Sigmoid colon (tissue), 7 donors: ENCODE results near the gene COL5A1. TPM values are rescaled to one million over a fixed set of nuclear protein-coding genes. Genes with fewer than 3 reads are reported as not detected.
A peak's percentile ranks its signal among the peaks of the same experiment; 100 is the strongest.

Experiments
- DNase-seq: peaks from one replicate; pipeline ENCODE4 v3.0.0-alpha.2; 2019
- H3K27ac ChIP-seq, 4 donors: fragments of 200-600 bp; sonication (generic); one replicate each; pipeline ENCODE4 v1.5.1; 2016 to 2019; ENCODE audit warnings: mild to moderate bottlenecking in 1 of 4
- H3K27me3 ChIP-seq, 3 donors: fragments of 200-600 bp; sonication (generic); one replicate each; pipeline ENCODE4 v1.5.1; 2019; ENCODE audit warnings: mild to moderate bottlenecking in 1 of 3
- H3K36me3 ChIP-seq, 4 donors: fragments of 200-600 bp; sonication (generic); one replicate each; pipeline ENCODE4 v1.5.1; 2016 to 2019
- H3K4me1 ChIP-seq, 4 donors: fragments of 200-600 bp; sonication (generic); one replicate each; pipeline ENCODE4 v1.5.1; 2017 to 2019
- H3K4me3 ChIP-seq, 4 donors: fragments of 200-600 bp; sonication (generic); one replicate each; pipeline ENCODE4 v1.5.1; 2017 to 2019; ENCODE audit warnings: mild to moderate bottlenecking in 2 of 4, moderate library complexity in 1 of 4
- H3K9me3 ChIP-seq, 4 donors: fragments of 200-600 bp in 3 of 4; sonication (generic) in 3 of 4; one replicate each; pipeline versions ENCODE4 v1.5.1 to v1.6.1; 2013 to 2019
- EP300 ChIP-seq, 4 donors: sonication (generic); formaldehyde crosslinking; IDR thresholded peaks; one replicate each; pipeline ENCODE4 v1.6.1; 2017; ENCODE audit warnings: antibody characterized with exemption in 4 of 4
- POLR2A ChIP-seq, 2 donors: fragments of 450-650 bp; IDR thresholded peaks; one replicate each; pipeline ENCODE4 v1.6.1; 2016; ENCODE audit warnings: antibody characterized with exemption in 2 of 2, mild to moderate bottlenecking in 2 of 2, moderate library complexity in 2 of 2
- POLR2AphosphoS5 ChIP-seq, 4 donors: sonication (generic); formaldehyde crosslinking; IDR thresholded peaks; one replicate each; pipeline ENCODE4 v1.6.1; 2017; ENCODE audit warnings: antibody characterized with exemption in 4 of 4
- WGBS, 2 donors: extraction: QIAGEN DNeasy Blood & Tissue Kit; methylation state at CpG; one replicate each; pipeline ENCODE4 v1.1.7; 2013; 5-methylcytosine and 5-hydroxymethylcytosine counted together
- intact Hi-C: fragments of 100-400 bp; cut with DNase I; formaldehyde crosslinking; loops from one replicate; pipeline ENCODE4 v1.15.1; 2023
- polyA plus RNA-seq, 3 donors: library from polyadenylated mRNA; stranded (reverse); fragments of 200-250 nt; gene quantifications; one replicate each; pipeline ENCODE4 v1.2.3, GENCODE V29; 2013
- total RNA-seq, 4 donors: library from RNA; depleted of rRNA; stranded (reverse); fragments of >200 nt; gene quantifications; one replicate each; pipeline ENCODE4 v1.1.0, GENCODE V29; 2016
- TF ChIP-seq, protein P1 (sequence below), 4 experiments: fragments of 450-650 bp in 3 of 4; fragments of 200-600 bp in 1 of 4; IDR thresholded peaks; one replicate each; pipeline ENCODE4 v1.5.1; 2016 to 2019; ENCODE audit warnings: antibody characterized with exemption in 4 of 4, mild to moderate bottlenecking in 3 of 4, moderate library complexity in 2 of 4
- donor health status: healthy with polysubstance abuse.
- donor health status: Bipolar disorder and iron deficiency.
- donor health status: healthy.

Gene COL5A1
- total and polyA plus RNA-seq, 7 donors = 4.2 to 168 (median 24.2) TPM

DNA sequence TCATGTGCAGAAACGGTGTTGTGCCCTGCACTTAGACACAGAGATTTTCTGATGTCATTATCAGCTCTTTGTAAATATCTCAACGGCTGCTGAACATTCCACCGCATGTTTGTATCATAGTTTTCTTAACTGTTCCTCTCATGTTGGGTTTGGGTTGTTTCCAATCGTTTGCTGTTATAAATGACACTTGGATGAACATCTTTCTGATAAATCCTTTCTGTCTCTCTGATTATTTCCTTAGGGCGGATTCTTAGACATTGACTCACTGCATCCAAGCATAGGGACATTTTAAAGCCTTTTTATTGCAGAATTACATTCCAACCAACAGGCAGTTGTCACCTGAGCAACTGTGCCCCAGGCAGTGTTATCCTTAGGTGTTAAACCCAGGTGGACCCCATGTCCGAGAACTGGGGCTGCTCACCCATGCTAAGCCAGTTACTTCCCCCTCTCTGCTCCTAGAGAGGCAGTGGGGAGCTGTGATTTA lies 28.5 kb downstream of the COL5A1 start:
- WGBS, 2 donors = 40 to 64% methylated on average over 6 of the region's 6 CpGs
- Histone ChIP-seq H3K4me3 (no peak overlapping the region), H3K27me3 (no peaks in the 10 kb centered on the region), H3K9me3 (no peaks in the 10 kb centered on the region), H3K27ac (peak overlapping the region in 3 of 4 donors; percentile 28 to 59 (median 58)), H3K36me3 (no peaks in the 10 kb centered on the region), H3K4me1 (peaks cover 0 to 55% (median 42%) of the 10 kb centered on the region in 4 donors)
- intact Hi-C loops = no loop called here
- DNase-seq = peak; percentile 45
- TF ChIP-seq POLR2A (IDR thresholded peaks at IDR 0.05) = no peak
- TF ChIP-seq EP300 (IDR thresholded peaks at IDR 0.05) = no peak
- TF ChIP-seq, protein P1, sequence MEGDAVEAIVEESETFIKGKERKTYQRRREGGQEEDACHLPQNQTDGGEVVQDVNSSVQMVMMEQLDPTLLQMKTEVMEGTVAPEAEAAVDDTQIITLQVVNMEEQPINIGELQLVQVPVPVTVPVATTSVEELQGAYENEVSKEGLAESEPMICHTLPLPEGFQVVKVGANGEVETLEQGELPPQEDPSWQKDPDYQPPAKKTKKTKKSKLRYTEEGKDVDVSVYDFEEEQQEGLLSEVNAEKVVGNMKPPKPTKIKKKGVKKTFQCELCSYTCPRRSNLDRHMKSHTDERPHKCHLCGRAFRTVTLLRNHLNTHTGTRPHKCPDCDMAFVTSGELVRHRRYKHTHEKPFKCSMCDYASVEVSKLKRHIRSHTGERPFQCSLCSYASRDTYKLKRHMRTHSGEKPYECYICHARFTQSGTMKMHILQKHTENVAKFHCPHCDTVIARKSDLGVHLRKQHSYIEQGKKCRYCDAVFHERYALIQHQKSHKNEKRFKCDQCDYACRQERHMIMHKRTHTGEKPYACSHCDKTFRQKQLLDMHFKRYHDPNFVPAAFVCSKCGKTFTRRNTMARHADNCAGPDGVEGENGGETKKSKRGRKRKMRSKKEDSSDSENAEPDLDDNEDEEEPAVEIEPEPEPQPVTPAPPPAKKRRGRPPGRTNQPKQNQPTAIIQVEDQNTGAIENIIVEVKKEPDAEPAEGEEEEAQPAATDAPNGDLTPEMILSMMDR (IDR thresholded peaks at IDR 0.05) = no peak
- TF ChIP-seq POLR2AphosphoS5 (IDR thresholded peaks at IDR 0.05) = no peak

DNA sequence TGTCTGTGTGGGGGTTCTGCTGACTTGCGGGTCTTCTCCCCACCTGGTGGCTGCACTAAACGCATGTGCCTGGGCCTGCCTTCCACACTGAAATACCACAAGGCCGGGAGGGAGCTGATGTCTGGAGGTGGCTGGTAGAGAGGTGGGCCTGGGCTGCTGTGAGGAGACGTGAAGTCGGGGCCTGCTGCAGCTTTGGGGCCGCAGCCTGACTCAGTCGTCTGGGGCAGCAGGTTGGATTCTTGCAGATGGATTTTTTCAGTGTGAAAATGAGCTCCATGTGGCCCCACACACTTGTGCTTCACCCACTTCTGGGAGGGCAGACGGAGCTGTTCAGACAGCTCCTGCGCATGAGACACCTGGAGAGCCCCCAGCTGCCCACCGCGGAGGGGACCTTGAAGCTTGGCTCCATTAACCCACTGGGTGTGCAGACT lies 29.3 kb downstream of the COL5A1 start:
- DNase-seq = peak; percentile 57
- H3K27me3 ChIP-seq = no peaks in the 10 kb centered on the region
- intact Hi-C loops = no loop called here
- H3K27ac ChIP-seq = peak overlapping the region in 3 of 4 donors; percentile 20 to 59 (median 58)
- WGBS, 2 donors = 85% methylated on average over 11 of the region's 11 CpGs
- H3K4me1 ChIP-seq = peaks cover 0 to 50% (median 40%) of the 10 kb centered on the region in 4 donors
- TF ChIP-seq POLR2AphosphoS5 (IDR thresholded peaks at IDR 0.05) (no peak), POLR2A (IDR thresholded peaks at IDR 0.05) (no peak), EP300 (IDR thresholded peaks at IDR 0.05) (no peak)
- TF ChIP-seq, protein P1 (IDR thresholded peaks at IDR 0.05) = no peak
- no peaks in the 10 kb centered on the region for H3K36me3 ChIP-seq
- H3K9me3 ChIP-seq = no peaks in the 10 kb centered on the region
- no peak overlapping the region for H3K4me3 ChIP-seq

DNA sequence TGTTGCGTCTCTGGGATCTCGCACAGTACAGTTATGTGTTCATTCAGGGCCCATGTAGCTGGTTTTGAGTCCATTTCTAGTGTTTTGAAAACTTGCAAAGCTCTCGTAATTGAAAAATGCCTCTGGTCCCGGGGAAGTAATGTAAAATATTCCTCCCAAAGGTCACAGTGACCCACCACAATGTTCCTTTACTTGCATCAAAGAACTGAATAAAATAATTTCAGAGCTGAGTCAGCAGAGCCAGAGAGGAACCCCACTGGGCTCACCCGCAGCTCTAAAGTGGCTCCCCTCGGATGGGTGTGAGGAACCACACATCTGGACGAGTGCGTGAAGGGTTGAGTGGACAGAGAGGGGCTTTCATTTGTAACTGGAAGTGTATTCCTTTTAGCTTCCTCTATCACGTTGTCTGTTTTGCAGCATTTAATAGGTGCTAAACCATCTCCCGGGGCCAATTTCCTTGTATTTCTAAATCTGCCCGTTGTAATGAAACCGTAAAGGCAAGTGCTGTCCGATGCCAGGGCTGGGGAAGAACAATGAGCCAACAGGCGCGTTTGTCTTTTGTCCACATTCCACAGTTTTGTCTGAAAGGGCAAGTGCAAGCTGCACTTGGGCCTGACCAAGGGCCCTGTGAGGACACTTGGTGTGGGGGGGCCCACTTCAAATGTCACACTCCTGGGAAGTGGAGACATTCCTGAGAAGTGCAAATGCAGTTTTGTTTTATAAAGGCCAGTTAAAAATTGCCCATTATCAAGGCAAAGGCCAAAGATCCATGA lies 29.9 kb downstream of the COL5A1 start:
- Histone ChIP-seq H3K36me3 (no peaks in the 10 kb centered on the region), H3K9me3 (no peaks in the 10 kb centered on the region), H3K4me3 (no peak overlapping the region), H3K4me1 (peaks cover 0 to 49% (median 40%) of the 10 kb centered on the region in 4 donors), H3K27ac (peak overlapping the region; percentile 19 to 59 (median 39)), H3K27me3 (no peaks in the 10 kb centered on the region)
- DNase-seq = peak; percentile 44
- TF ChIP-seq POLR2AphosphoS5 (IDR thresholded peaks at IDR 0.05) (no peak), POLR2A (IDR thresholded peaks at IDR 0.05) (no peak), EP300 (IDR thresholded peaks at IDR 0.05) (no peak)
- TF ChIP-seq, protein P1 (IDR thresholded peaks at IDR 0.05) = no peak
- 76 to 85% methylated on average over 15 of the region's 15 CpGs for WGBS, 2 donors
- intact Hi-C loops = no loop called here

DNA sequence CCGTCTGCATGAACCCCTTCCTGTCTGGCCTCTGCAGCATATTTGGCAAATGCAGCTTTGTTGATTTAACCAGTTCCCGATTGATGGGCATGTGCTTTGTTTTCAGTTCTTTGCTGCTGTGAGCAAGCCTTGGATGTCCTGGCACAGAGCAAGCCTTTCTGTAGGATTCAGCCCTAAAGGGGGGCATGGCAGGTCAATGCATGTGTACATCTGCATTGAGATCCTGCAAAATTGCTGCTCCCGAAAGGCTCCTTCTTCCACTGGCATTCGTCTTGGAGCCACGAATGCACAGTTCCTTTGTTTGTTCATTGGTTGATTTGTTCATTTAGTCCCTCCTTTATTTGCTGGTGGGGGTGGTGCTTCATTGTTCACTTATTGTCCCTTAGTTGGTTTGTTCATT lies 34.8 kb downstream of the COL5A1 start:
- Histone ChIP-seq H3K9me3 (no peaks in the 10 kb centered on the region), H3K4me1 (peaks cover 0 to 60% (median 53%) of the 10 kb centered on the region in 4 donors), H3K4me3 (no peak overlapping the region), H3K27me3 (no peaks in the 10 kb centered on the region), H3K36me3 (peaks cover 0 to 6% (median 0%) of the 10 kb centered on the region in 4 donors), H3K27ac (no peak overlapping the region)
- no peak for TF ChIP-seq POLR2AphosphoS5 (IDR thresholded peaks at IDR 0.05)
- no peak for TF ChIP-seq POLR2A (IDR thresholded peaks at IDR 0.05)
- TF ChIP-seq, protein P1 (IDR thresholded peaks at IDR 0.05) = no peak
- TF ChIP-seq EP300 (IDR thresholded peaks at IDR 0.05) = no peak
- intact Hi-C loops = no loop called here
- peak; percentile 22 for DNase-seq
- 52 to 70% methylated on average over 5 of the region's 5 CpGs for WGBS, 2 donors
